GM12864 (cell line): ENCODE results near the gene ZNF415.
"Not testable (repeated sequence)": the region's sequence is repeated elsewhere in the genome, so short reads cannot be mapped to it uniquely, and the experiment has no call there.

Source experiments
- DNase-seq: peaks from one replicate; pipeline ENCODE4 v3.0.0-alpha.2; 2011; ENCODE audit warnings: low read depth
- H3K4me3 ChIP-seq: 2 replicates; pipeline ENCODE4 v1.5.1; 2011; ENCODE audit warnings: mild to moderate bottlenecking, low read depth, low read length, control low read depth
- CTCF ChIP-seq: IDR thresholded peaks from 2 replicates; pipeline ENCODE4 v1.5.1; 2011; ENCODE audit warnings: low read depth, mild to moderate bottlenecking, moderate library complexity, low read length, control low read depth, inconsistent platforms; ENCODE audit errors: missing control alignments

Gene ZNF415

GRCh38 chr19:53131085-53131590 is 1.6 kb downstream of the ZNF415 start:
- no peak for TF ChIP-seq CTCF
- DNase-seq = no peak
- H3K4me3 ChIP-seq = no peak overlapping the region

GRCh38 chr19:53130506-53130905 is 2.2 kb downstream of the ZNF415 start:
- H3K4me3 ChIP-seq = no peak overlapping the region
- no peak for DNase-seq
- no peak for TF ChIP-seq CTCF

- not testable (repeated sequence) for H3K4me3 ChIP-seq, DNase-seq
These were observed 5.8 kb downstream of the ZNF415 start for GRCh38 chr19:53126733-53127526.

- TF ChIP-seq CTCF = no peak
- H3K4me3 ChIP-seq = no peak overlapping the region
- no peak for DNase-seq
These were observed 9.3 kb downstream of the ZNF415 start for GRCh38 chr19:53123400-53123799.

- DNase-seq = no peak
- TF ChIP-seq CTCF = no peak
These were observed 20.4 kb downstream of the ZNF415 start for GRCh38 chr19:53112286-53112685.

GRCh38 chr19:53109527-53109926 is 23.2 kb downstream of the ZNF415 start:
- no peak for DNase-seq
- no peak for TF ChIP-seq CTCF
- no peak overlapping the region for H3K4me3 ChIP-seq

More at GRCh38 chr19:53112286-53112685, 20.4 kb downstream of the ZNF415 start:
- no peak overlapping the region for H3K4me3 ChIP-seq

- peak; percentile 91 for DNase-seq
- TF ChIP-seq CTCF = no peak
- peak within 1 kb of the TSS; percentile 85 for H3K4me3 ChIP-seq
These were observed 29.2 kb downstream of the ZNF415 start, which contains the start of gene ZNF160 for GRCh38 chr19:53103234-53104203. ZNF160 (minus strand) TSS chr19:53103422; CDS start chr19:53086276, 17,146 bp downstream.
